Calu3 (cell line): ENCODE results near the gene SH3BP2. TPM values are rescaled to one million over a fixed set of nuclear protein-coding genes. Genes with fewer than 3 reads are reported as not detected.

Experiments
- BruUV-seq: library from RNA; stranded (reverse); fragments of 400-500 nt; replicated peaks from 2 replicates; lab custom pipeline; 2021; lab: Mats Ljungman, UMichigan
- CTCF ChIA-PET: fragments of 300-600 bp; sonication (Branson Sonifier 250); formaldehyde crosslinking; loops from one replicate; lab custom pipeline; 2022; ENCODE audit warnings: antibody characterized with exemption; lab: Charles Lee
- DNase-seq: peaks from one replicate; pipeline ENCODE4 v3.0.0; 2022
- H3K27ac Mint-ChIP-seq: one replicate; pipeline ENCODE4 v1.8.0; 2022; ENCODE audit warnings: mixed read lengths; ENCODE audit not compliant: unreplicated experiment
- H3K27me3 Mint-ChIP-seq: one replicate; pipeline ENCODE4 v1.8.0; 2022; ENCODE audit warnings: mixed read lengths; ENCODE audit not compliant: unreplicated experiment
- H3K36me3 Mint-ChIP-seq: one replicate; pipeline ENCODE4 v1.8.0; 2022; ENCODE audit warnings: mild to moderate bottlenecking, moderate library complexity, mixed read lengths; ENCODE audit not compliant: insufficient read depth, unreplicated experiment
- H3K4me1 Mint-ChIP-seq: one replicate; pipeline ENCODE4 v1.8.0; 2022; ENCODE audit warnings: mild to moderate bottlenecking, low read depth, mixed read lengths; ENCODE audit not compliant: unreplicated experiment
- H3K4me3 Mint-ChIP-seq: one replicate; pipeline ENCODE4 v1.8.0; 2022; ENCODE audit warnings: mild to moderate bottlenecking, low read depth, moderate library complexity, mixed read lengths; ENCODE audit not compliant: unreplicated experiment
- H3K9me3 Mint-ChIP-seq: one replicate; pipeline ENCODE4 v1.8.0; 2022; ENCODE audit warnings: low read depth, mixed read lengths; ENCODE audit not compliant: unreplicated experiment
- intact Hi-C: fragments of 100-400 bp; cut with micrococcal nuclease; formaldehyde crosslinking; loops from one replicate; pipeline ENCODE4 v1.10.0; 2022; ENCODE audit not compliant: unreplicated experiment
- total RNA-seq: library from RNA; stranded (reverse); gene quantifications from 2 replicates; pipeline ENCODE4 v1.2.3, GENCODE V29; 2022
- TF ChIP-seq, protein P1 (sequence below): fragments of 200-600 bp; IDR thresholded peaks from one replicate; pipeline ENCODE4 v1.8.0; 2022; ENCODE audit warnings: antibody characterized with exemption; ENCODE audit not compliant: unreplicated experiment

Gene SH3BP2
- total RNA-seq, 1 experiment from 2014 or later: 22.7 TPM

DNA sequence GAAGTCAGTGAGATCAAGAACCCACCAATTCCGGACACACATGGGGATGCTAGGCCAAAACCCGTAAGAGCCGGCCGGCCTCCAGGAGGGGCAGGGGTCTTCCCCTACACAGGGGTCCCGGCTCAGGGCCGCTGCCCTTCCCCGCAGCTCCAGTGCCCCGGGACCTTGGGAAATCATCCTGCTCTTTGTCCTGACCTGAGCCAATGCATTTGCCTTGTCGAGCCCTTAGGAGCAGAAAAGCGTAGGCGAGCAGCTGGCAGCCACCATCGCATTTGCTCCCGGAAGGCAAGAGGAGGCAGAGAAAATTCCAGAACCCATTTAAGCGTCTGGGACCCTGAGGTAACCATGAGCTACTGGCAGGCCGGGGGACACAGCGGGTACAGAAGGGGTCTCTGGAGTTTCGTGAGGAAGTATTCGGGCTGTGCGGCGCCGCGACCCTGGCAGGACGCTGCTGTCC, 29.3 kb upstream of the SH3BP2 start:
- CTCF ChIA-PET: interaction anchor here (0.6 kb wide), 1 partner anchor 174 kb away, joined by 3 read pairs; no protein-coding TSS in a partner anchor

DNA sequence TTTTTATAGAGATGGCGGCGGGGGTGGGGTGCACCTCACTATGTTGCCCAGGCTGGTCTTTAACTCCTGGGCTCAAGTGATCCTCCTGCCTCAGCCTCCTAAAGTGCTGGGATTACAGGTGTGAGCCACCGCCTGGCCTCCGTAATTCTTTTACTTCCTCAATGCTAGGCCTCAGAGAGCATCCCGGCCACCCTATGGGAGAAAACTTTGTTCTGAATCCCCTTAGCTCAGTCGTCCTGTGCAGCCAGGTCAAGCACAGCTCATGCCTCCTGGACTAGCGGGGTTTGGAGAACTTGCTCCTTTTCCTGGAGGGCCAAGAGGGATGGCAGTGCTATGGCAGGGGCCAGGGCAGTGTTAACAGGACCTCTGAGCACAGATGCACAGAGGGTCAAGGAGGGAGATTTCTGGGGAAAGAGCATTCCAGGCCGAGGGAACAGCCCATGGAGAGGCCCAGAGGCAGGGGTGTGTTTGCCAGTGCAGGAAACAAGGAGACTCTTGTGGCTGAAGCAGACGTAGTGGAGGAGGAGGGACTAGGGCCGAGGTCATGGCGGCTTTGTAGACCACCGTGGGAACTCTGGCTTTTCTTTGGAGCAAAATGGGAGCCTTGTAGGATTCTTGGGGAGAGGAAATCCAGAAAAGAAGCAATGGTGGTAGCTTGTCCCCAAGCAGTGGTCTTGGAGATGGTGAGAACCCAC, 26.9 kb upstream of the SH3BP2 start:
- Mint-ChIP-seq H3K4me1 (peaks cover 3% of the 10 kb centered on the region), H3K36me3 (no peaks in the 10 kb centered on the region), H3K9me3 (no peaks in the 10 kb centered on the region), H3K27ac (no peak overlapping the region), H3K27me3 (peaks cover 11% of the 10 kb centered on the region), H3K4me3 (no peak overlapping the region)
- TF ChIP-seq, protein P1, sequence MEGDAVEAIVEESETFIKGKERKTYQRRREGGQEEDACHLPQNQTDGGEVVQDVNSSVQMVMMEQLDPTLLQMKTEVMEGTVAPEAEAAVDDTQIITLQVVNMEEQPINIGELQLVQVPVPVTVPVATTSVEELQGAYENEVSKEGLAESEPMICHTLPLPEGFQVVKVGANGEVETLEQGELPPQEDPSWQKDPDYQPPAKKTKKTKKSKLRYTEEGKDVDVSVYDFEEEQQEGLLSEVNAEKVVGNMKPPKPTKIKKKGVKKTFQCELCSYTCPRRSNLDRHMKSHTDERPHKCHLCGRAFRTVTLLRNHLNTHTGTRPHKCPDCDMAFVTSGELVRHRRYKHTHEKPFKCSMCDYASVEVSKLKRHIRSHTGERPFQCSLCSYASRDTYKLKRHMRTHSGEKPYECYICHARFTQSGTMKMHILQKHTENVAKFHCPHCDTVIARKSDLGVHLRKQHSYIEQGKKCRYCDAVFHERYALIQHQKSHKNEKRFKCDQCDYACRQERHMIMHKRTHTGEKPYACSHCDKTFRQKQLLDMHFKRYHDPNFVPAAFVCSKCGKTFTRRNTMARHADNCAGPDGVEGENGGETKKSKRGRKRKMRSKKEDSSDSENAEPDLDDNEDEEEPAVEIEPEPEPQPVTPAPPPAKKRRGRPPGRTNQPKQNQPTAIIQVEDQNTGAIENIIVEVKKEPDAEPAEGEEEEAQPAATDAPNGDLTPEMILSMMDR: no peak
- BruUV-seq: no TSS peak
- CTCF ChIA-PET: no interaction called here
- intact Hi-C loops: no loop called here
- DNase-seq: no peak

More for the DNA sequence above, 29.3 kb upstream of the SH3BP2 start:
- no TSS peak for BruUV-seq
- peaks cover 11% of the 10 kb centered on the region for H3K27me3 Mint-ChIP-seq
- H3K9me3 Mint-ChIP-seq: no peaks in the 10 kb centered on the region
- no peak for DNase-seq
- H3K36me3 Mint-ChIP-seq: no peaks in the 10 kb centered on the region
- intact Hi-C loops: no loop called here
- H3K4me1 Mint-ChIP-seq: peaks cover 10% of the 10 kb centered on the region
- no peak overlapping the region for H3K27ac Mint-ChIP-seq
- peak overlapping the region; percentile 40 for H3K4me3 Mint-ChIP-seq
- TF ChIP-seq, protein P1: no peak

DNA sequence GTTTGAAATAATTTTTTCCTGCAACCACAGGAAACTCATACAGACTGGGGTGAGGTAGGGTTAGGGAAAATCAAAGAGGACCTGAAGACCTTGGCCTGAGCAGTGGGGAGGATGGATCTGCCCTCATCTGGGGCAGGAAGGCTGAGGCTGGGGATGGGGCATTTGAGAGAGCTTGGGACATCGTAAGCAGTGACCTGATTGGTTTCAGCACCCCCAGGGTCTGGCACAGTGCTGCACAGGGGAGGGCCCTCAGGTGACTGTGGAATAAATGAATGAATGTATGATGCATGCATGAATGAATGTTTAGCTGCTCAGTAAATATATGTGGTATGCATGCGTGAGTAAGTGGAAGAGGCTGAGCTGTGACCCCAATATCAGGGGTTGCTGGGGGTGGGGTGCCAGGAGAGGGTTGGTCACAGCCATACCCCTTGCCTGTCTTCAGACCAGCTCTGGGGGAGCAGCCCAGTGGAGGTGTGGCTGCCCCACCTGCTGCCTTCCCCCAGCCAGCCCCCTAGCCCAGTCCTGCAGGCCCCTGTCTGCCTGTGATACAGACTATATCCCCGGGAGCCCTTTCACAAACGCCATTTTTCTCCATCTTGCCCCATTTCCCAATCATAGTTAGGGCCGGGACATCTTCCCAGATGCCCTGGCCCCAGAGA, 25.7 kb upstream of the SH3BP2 start:
- peaks cover 11% of the 10 kb centered on the region for H3K27me3 Mint-ChIP-seq
- TF ChIP-seq, protein P1: no peak
- no peaks in the 10 kb centered on the region for H3K9me3 Mint-ChIP-seq
- no peak overlapping the region for H3K27ac Mint-ChIP-seq
- CTCF ChIA-PET: no interaction called here
- BruUV-seq: no TSS peak
- no peak for DNase-seq
- H3K36me3 Mint-ChIP-seq: no peaks in the 10 kb centered on the region
- no peaks in the 10 kb centered on the region for H3K4me1 Mint-ChIP-seq
- intact Hi-C loops: no loop called here
- H3K4me3 Mint-ChIP-seq: no peak overlapping the region

DNA sequence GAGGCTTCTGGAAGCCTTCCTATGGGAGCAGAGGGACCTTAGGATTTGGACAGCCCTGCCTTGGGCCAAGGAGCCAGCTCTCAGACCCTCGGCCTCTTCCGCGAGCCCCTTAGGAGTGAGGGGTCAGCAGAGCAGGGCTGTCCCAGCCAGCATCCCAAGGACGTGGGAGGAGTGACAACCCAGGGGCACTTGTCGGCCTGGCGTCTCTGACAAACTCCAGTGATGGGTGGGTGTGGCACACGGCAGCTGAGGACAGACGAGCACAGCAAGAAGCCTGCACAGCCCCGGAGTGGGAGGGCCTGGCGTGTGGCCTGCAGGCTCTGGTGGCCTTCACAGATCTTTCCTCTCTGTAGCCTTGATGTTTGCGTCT, 25.2 kb upstream of the SH3BP2 start:
- Mint-ChIP-seq H3K36me3 (no peaks in the 10 kb centered on the region), H3K9me3 (no peaks in the 10 kb centered on the region)
- CTCF ChIA-PET: no interaction called here

More for the DNA sequence above, 25.2 kb upstream of the SH3BP2 start:
- H3K27ac Mint-ChIP-seq: no peak overlapping the region
- DNase-seq: no peak
- no TSS peak for BruUV-seq
- intact Hi-C loops: no loop called here
- no peak overlapping the region for H3K4me3 Mint-ChIP-seq
- no peaks in the 10 kb centered on the region for H3K4me1 Mint-ChIP-seq
- TF ChIP-seq, protein P1: no peak
- peaks cover 11% of the 10 kb centered on the region for H3K27me3 Mint-ChIP-seq
